ENCODE data around the gene SORCS1. TPM values are rescaled to one million over a fixed set of nuclear protein-coding genes. Genes with fewer than 3 reads are reported as not detected.

The SORCS1 gene
- total and polyA plus RNA-seq, 2 donors from 2014 or later, result 0.76 to 2.4 TPM

GRCh38 chr10:106609470-106610266 is 554.8 kb downstream of the SORCS1 start:
- intact Hi-C loops (cut with DNase I), result no loop called here
- Histone ChIP-seq H3K9ac (ENCODE audit: low read length in 3 of 3) (no peak overlapping the region), H3K36me3 (ENCODE audit: control insufficient read depth in 2 of 3, insufficient read depth in 3 of 3, low read length in 3 of 3) (no peaks in the 10 kb centered on the region), H3K4me1 (ENCODE audit: control insufficient read depth in 2 of 3, insufficient read depth in 2 of 3, low read depth in 1 of 3, low read length in 3 of 3) (no peaks in the 10 kb centered on the region), H3K9me3 (ENCODE audit: control insufficient read depth in 2 of 3, insufficient read depth in 1 of 3, low read length in 3 of 3) (no peaks in the 10 kb centered on the region), H3K4me3 (ENCODE audit: low read length in 3 of 3) (no peak overlapping the region), H3K27me3 (ENCODE audit: control insufficient read depth, insufficient read depth, low read length) (no peaks in the 10 kb centered on the region), H3K27ac (ENCODE audit: low read depth in 2 of 2, low read length in 2 of 2) (no peak overlapping the region)
- no peak for TF ChIP-seq CTCF (IDR thresholded peaks at IDR 0.05; ENCODE audit: borderline replicate concordance, extremely low read depth, insufficient read depth)
- DNase-seq, result no peak
- FAIRE-seq, result no peak

- FAIRE-seq (no peak), DNase-seq (no peak)
- Histone ChIP-seq H3K9ac (ENCODE audit: low read length in 3 of 3) (no peak overlapping the region), H3K27ac (ENCODE audit: low read depth in 2 of 2, low read length in 2 of 2) (no peak overlapping the region), H3K4me1 (ENCODE audit: control insufficient read depth in 2 of 3, insufficient read depth in 2 of 3, low read depth in 1 of 3, low read length in 3 of 3) (no peaks in the 10 kb centered on the region), H3K36me3 (ENCODE audit: control insufficient read depth in 2 of 3, insufficient read depth in 3 of 3, low read length in 3 of 3) (no peaks in the 10 kb centered on the region), H3K4me3 (ENCODE audit: low read length in 3 of 3) (no peak overlapping the region), H3K9me3 (ENCODE audit: control insufficient read depth in 2 of 3, insufficient read depth in 1 of 3, low read length in 3 of 3) (no peaks in the 10 kb centered on the region), H3K27me3 (ENCODE audit: control insufficient read depth, insufficient read depth, low read length) (no peaks in the 10 kb centered on the region)
- intact Hi-C loops (cut with DNase I), result no loop called here
- no peak for TF ChIP-seq CTCF (IDR thresholded peaks at IDR 0.05; ENCODE audit: borderline replicate concordance, extremely low read depth, insufficient read depth)
These were observed 556.4 kb downstream of the SORCS1 start for GRCh38 chr10:106608066-106608465.

- intact Hi-C loops (cut with DNase I), result no loop called here
- H3K27me3 ChIP-seq (ENCODE audit: control insufficient read depth, insufficient read depth, low read length), result no peaks in the 10 kb centered on the region
- no peak overlapping the region for H3K27ac ChIP-seq (ENCODE audit: low read depth in 2 of 2, low read length in 2 of 2)
- FAIRE-seq (no peak), DNase-seq (no peak)
- H3K4me1 ChIP-seq (ENCODE audit: control insufficient read depth in 2 of 3, insufficient read depth in 2 of 3, low read depth in 1 of 3, low read length in 3 of 3), result no peaks in the 10 kb centered on the region
- no peak for TF ChIP-seq CTCF (IDR thresholded peaks at IDR 0.05; ENCODE audit: borderline replicate concordance, extremely low read depth, insufficient read depth)
- no peaks in the 10 kb centered on the region for H3K36me3 ChIP-seq (ENCODE audit: control insufficient read depth in 2 of 3, insufficient read depth in 3 of 3, low read length in 3 of 3)
- H3K9ac ChIP-seq (ENCODE audit: low read length in 3 of 3), result no peak overlapping the region
- no peaks in the 10 kb centered on the region for H3K9me3 ChIP-seq (ENCODE audit: control insufficient read depth in 2 of 3, insufficient read depth in 1 of 3, low read length in 3 of 3)
- no peak overlapping the region for H3K4me3 ChIP-seq (ENCODE audit: low read length in 3 of 3)
These were observed 569.2 kb downstream of the SORCS1 start for GRCh38 chr10:106595281-106595680.
